CD4-positive, alpha-beta T cell (primary cell): ENCODE results near the gene LDB2. TPM values are rescaled to one million over a fixed set of nuclear protein-coding genes. Genes with fewer than 3 reads are reported as not detected.

Source experiments
- ATAC-seq: fragments of 200-7000 bp; cut with Tn5 transposase; one replicate; pipeline ENCODE4 v1.10.0; 2022; ENCODE audit warnings: mild to moderate bottlenecking; ENCODE audit not compliant: poor library complexity
- CTCF ChIA-PET: fragments of 350-600 bp; sonication (Branson Sonifier 250); formaldehyde crosslinking; loops from one replicate; lab custom pipeline; 2021; ENCODE audit warnings: antibody characterized with exemption, inconsistent platforms; lab: Charles Lee
- POLR2A ChIA-PET: fragments of 350-600 bp; sonication (Branson Sonifier 250); formaldehyde crosslinking; loops from one replicate; lab custom pipeline; 2021; ENCODE audit warnings: antibody characterized with exemption, inconsistent platforms; lab: Charles Lee
- DNase-seq, 14 experiments: peaks; one replicate each; pipeline ENCODE4 v3.0.0-alpha.2; 2013 to 2020; ENCODE audit warnings: mixed read lengths in 2 of 14
- H3K27ac ChIP-seq, 2 donors: one replicate each; pipeline versions ENCODE4 v1.5.1 to v1.7.0; 2013; ENCODE audit warnings: low read length in 2 of 2, low read depth in 1 of 2, mild to moderate bottlenecking in 1 of 2
- H3K27me3 ChIP-seq, 2 experiments: 1 replicate in 1 of 2; 2 replicates in 1 of 2; pipeline versions ENCODE4 v1.6.1 to v1.7.0; 2013; ENCODE audit warnings: low read length in 2 of 2, control low read depth in 1 of 2, mild to moderate bottlenecking in 1 of 2, moderate library complexity in 1 of 2; ENCODE audit not compliant: insufficient read depth in 2 of 2, control insufficient read depth in 1 of 2
- H3K36me3 ChIP-seq: one replicate; pipeline ENCODE4 v1.6.1; 2013; ENCODE audit warnings: low read length, control low read depth; ENCODE audit not compliant: insufficient read depth
- H3K4me1 ChIP-seq: one replicate; pipeline ENCODE4 v1.6.1; 2013; ENCODE audit warnings: low read length, control low read depth; ENCODE audit not compliant: insufficient read depth
- H3K4me3 ChIP-seq: one replicate; pipeline ENCODE4 v1.5.1; 2013; ENCODE audit warnings: mild to moderate bottlenecking, low read length, moderate library complexity
- H3K9me3 ChIP-seq, 2 experiments: 1 replicate in 1 of 2; 2 replicates in 1 of 2; pipeline versions ENCODE4 v1.6.1 to v1.7.0; 2013; ENCODE audit warnings: low read length in 2 of 2, mild to moderate bottlenecking in 2 of 2, control low read depth in 1 of 2, moderate library complexity in 1 of 2; ENCODE audit not compliant: control insufficient read depth in 1 of 2, insufficient read depth in 1 of 2
- H3K27ac Mint-ChIP-seq: one replicate; pipeline ENCODE4 v1.8.0; 2020; ENCODE audit warnings: mixed read lengths
- H3K27me3 Mint-ChIP-seq: one replicate; pipeline ENCODE4 v1.8.0; 2021; ENCODE audit warnings: mixed read lengths
- H3K36me3 Mint-ChIP-seq: one replicate; pipeline ENCODE4 v1.8.0; 2021; ENCODE audit warnings: low read depth, mixed read lengths
- H3K4me1 Mint-ChIP-seq: one replicate; pipeline ENCODE4 v1.8.0; 2021; ENCODE audit warnings: low read depth, mixed read lengths
- H3K4me3 Mint-ChIP-seq: one replicate; pipeline ENCODE4 v1.8.0; 2020; ENCODE audit warnings: mild to moderate bottlenecking, mixed read lengths
- H3K9me3 Mint-ChIP-seq: one replicate; pipeline ENCODE4 v1.8.0; 2020; ENCODE audit warnings: mixed read lengths
- intact Hi-C, 2 experiments: fragments of 100-400 bp; cut with DNase I in 1 of 2; cut with micrococcal nuclease in 1 of 2; formaldehyde crosslinking; loops; one replicate each; pipeline versions ENCODE4 v1.15.1 to v1.9.0; 2023 to 2025; cut with DNase I, micrococcal nuclease
- total RNA-seq, 174 experiments: library from RNA in 2 of 174; stranded (reverse) in 2 of 174; gene quantifications; one replicate each; pipeline ENCODE4 v1.2.3 and lab custom pipeline; 2021 to 2026
- TF ChIP-seq, protein P1 (sequence below): fragments of 200-600 bp; IDR thresholded peaks from one replicate; pipeline ENCODE4 v1.8.0; 2022; ENCODE audit warnings: antibody characterized with exemption, mild to moderate bottlenecking

Gene LDB2
- total RNA-seq, 2 experiments from 2014 or later: not detected

DNA sequence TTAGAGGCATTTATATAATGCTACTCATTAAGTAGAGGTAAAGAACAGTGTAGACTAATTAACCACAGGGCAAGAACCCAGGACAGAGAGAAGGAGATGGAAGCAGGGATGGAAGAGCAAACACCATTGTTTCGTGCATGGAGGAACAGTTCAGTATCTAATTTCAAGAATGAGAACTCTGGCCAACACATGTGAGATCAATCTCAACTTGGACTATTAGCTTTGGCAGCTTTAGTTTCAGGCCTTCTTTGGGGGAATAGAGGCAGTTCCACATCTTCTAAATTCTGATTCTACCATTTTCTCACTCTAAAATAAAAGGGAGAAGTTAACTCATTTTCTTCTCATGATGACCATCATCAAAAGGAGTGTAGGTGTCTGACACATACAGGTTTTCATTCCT, 207.0 kb downstream of the LDB2 start:
- Histone ChIP-seq H3K27me3 (no peaks in the 10 kb centered on the region), H3K4me3 (no peak overlapping the region), H3K4me1 (no peaks in the 10 kb centered on the region), H3K36me3 (no peaks in the 10 kb centered on the region), H3K27ac (no peak overlapping the region), H3K9me3 (no peaks in the 10 kb centered on the region)
- TF ChIP-seq, protein P1, sequence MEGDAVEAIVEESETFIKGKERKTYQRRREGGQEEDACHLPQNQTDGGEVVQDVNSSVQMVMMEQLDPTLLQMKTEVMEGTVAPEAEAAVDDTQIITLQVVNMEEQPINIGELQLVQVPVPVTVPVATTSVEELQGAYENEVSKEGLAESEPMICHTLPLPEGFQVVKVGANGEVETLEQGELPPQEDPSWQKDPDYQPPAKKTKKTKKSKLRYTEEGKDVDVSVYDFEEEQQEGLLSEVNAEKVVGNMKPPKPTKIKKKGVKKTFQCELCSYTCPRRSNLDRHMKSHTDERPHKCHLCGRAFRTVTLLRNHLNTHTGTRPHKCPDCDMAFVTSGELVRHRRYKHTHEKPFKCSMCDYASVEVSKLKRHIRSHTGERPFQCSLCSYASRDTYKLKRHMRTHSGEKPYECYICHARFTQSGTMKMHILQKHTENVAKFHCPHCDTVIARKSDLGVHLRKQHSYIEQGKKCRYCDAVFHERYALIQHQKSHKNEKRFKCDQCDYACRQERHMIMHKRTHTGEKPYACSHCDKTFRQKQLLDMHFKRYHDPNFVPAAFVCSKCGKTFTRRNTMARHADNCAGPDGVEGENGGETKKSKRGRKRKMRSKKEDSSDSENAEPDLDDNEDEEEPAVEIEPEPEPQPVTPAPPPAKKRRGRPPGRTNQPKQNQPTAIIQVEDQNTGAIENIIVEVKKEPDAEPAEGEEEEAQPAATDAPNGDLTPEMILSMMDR: no peak
- DNase-seq: no peak
- POLR2A ChIA-PET: no interaction called here
- ATAC-seq: no peak
- intact Hi-C loops: no loop called here
- CTCF ChIA-PET: no interaction called here
- Mint-ChIP-seq H3K27ac (no peak overlapping the region), H3K9me3 (no peaks in the 10 kb centered on the region), H3K4me1 (no peaks in the 10 kb centered on the region), H3K36me3 (no peaks in the 10 kb centered on the region), H3K27me3 (no peaks in the 10 kb centered on the region), H3K4me3 (no peak overlapping the region)

DNA sequence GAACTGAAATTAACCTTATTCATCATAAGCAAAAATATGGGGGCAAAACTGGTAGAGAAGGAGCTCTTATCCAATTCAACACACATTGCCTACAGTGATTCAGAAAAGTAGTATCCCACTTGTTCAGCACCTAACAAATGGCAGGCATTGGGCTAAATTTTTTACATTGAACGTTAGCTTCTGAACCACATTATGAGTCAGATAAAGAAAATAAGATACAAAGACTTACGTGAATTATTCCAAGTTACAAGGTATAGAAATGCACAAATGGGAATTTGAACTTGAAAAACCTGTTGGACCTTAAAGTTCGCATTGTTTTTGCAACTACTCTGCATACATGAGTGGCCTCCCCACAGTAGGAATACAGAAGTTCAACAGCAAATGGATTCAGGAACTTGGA, 210.6 kb downstream of the LDB2 start:
- ATAC-seq (no peak), DNase-seq (no peak)
- POLR2A ChIA-PET: no interaction called here
- no peaks in the 10 kb centered on the region for H3K36me3 ChIP-seq
- no peaks in the 10 kb centered on the region for H3K4me1 ChIP-seq
- TF ChIP-seq, protein P1: no peak
- H3K4me3 ChIP-seq: no peak overlapping the region
- Mint-ChIP-seq H3K27me3 (no peaks in the 10 kb centered on the region), H3K9me3 (no peaks in the 10 kb centered on the region), H3K4me3 (no peak overlapping the region), H3K36me3 (no peaks in the 10 kb centered on the region), H3K27ac (no peak overlapping the region), H3K4me1 (no peaks in the 10 kb centered on the region)
- H3K27me3 ChIP-seq: no peaks in the 10 kb centered on the region
- intact Hi-C loops: no loop called here
- no peak overlapping the region for H3K27ac ChIP-seq
- CTCF ChIA-PET: no interaction called here
- no peaks in the 10 kb centered on the region for H3K9me3 ChIP-seq

DNA sequence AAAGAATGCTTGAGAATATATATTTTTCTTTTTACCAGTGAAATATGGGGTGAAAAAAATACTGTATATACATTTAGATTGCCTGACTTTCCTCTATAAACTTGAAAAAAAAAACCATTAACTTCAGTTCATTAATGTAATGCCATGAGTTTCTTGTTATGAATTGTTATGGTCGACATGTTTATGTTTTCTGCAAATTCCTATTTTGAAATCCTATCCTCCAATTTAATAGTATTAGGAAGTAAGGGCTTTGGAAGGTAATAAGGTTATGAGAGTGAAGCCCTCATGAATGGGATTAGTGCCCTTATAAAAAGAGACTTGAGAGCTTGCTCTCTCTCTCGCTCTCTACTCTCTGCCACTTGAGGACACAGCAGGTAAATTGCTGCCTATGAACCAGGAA, 211.4 kb downstream of the LDB2 start:
- DNase-seq (no peak), ATAC-seq (no peak)
- no peak overlapping the region for H3K27ac ChIP-seq
- H3K9me3 Mint-ChIP-seq: no peaks in the 10 kb centered on the region
- H3K4me1 Mint-ChIP-seq: no peaks in the 10 kb centered on the region
- H3K27ac Mint-ChIP-seq: no peak overlapping the region
- peaks cover 5% of the 10 kb centered on the region for H3K27me3 Mint-ChIP-seq
- TF ChIP-seq, protein P1: no peak
- ChIA-PET POLR2A (no interaction called here), CTCF (no interaction called here)
- H3K36me3 ChIP-seq: no peaks in the 10 kb centered on the region
- no peaks in the 10 kb centered on the region for H3K9me3 ChIP-seq
- H3K27me3 ChIP-seq: no peaks in the 10 kb centered on the region
- no peak overlapping the region for H3K4me3 Mint-ChIP-seq
- H3K36me3 Mint-ChIP-seq: no peaks in the 10 kb centered on the region
- no peak overlapping the region for H3K4me3 ChIP-seq
- intact Hi-C loops: no loop called here
- H3K4me1 ChIP-seq: no peaks in the 10 kb centered on the region
